Activated CD4-positive, alpha-beta T cell treated with anti-CD3 and anti-CD28 coated beads, Interleukin-2, amount 50 U/mL, for 16 hours (primary cell): ENCODE data around the gene XRN2.

Experiments used
- DNase-seq: peaks from one replicate; pipeline ENCODE4 v3.0.0-alpha.2; 2020

XRN2 gene, protein sequence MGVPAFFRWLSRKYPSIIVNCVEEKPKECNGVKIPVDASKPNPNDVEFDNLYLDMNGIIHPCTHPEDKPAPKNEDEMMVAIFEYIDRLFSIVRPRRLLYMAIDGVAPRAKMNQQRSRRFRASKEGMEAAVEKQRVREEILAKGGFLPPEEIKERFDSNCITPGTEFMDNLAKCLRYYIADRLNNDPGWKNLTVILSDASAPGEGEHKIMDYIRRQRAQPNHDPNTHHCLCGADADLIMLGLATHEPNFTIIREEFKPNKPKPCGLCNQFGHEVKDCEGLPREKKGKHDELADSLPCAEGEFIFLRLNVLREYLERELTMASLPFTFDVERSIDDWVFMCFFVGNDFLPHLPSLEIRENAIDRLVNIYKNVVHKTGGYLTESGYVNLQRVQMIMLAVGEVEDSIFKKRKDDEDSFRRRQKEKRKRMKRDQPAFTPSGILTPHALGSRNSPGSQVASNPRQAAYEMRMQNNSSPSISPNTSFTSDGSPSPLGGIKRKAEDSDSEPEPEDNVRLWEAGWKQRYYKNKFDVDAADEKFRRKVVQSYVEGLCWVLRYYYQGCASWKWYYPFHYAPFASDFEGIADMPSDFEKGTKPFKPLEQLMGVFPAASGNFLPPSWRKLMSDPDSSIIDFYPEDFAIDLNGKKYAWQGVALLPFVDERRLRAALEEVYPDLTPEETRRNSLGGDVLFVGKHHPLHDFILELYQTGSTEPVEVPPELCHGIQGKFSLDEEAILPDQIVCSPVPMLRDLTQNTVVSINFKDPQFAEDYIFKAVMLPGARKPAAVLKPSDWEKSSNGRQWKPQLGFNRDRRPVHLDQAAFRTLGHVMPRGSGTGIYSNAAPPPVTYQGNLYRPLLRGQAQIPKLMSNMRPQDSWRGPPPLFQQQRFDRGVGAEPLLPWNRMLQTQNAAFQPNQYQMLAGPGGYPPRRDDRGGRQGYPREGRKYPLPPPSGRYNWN

GRCh38 chr20:21303061-21303871, at the start of gene XRN2:
TSS of gene XRN2 (plus strand) at chr20:21303331. CDS start at chr20:21303399, 68 bp downstream.
- peak; percentile 96 for DNase-seq

DNA sequence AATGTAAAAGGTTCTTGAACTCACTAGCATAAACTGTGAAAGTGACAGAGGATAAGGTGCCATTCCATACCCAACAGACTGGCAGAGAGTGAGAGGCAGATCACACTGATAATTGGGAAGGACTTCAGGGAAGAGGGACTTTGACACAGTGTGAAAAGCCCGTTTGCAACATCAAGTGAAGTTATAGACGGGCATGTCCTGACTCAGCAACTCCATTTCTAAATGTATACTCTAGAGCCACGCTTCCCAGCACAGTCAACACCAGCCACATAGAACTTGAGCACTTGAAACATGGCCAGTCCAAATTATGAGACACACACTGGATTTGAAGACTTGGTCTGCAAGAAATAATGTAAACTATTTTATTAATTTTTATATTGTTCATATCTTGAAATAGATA, 45.9 kb upstream of the XRN2 start:
- no peak for DNase-seq

GRCh38 chr20:21258411-21258810, 44.7 kb upstream of the XRN2 start:
- no peak for DNase-seq

GRCh38 chr20:21259346-21259745, 43.8 kb upstream of the XRN2 start:
- DNase-seq, result no peak

DNA sequence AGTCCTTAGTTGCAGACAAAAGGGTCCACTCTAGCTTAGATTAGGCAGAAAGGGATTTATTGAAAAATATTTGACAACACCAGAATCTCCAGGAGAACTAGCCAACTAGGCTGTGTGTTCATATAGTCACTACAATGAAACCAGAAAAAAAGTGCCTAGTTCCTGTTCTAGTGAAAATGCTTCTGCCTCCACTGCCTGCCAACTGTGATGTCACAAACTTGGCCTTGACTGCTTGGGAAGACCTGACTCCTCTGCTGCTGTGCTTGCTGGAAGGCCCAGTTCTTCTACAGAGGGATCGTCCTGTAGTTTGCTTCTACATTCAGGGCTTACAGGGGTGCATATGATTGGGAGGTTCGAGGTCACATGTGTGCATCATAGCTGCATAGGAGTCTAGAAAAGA, 40.3 kb upstream of the XRN2 start:
- no peak for DNase-seq

DNA sequence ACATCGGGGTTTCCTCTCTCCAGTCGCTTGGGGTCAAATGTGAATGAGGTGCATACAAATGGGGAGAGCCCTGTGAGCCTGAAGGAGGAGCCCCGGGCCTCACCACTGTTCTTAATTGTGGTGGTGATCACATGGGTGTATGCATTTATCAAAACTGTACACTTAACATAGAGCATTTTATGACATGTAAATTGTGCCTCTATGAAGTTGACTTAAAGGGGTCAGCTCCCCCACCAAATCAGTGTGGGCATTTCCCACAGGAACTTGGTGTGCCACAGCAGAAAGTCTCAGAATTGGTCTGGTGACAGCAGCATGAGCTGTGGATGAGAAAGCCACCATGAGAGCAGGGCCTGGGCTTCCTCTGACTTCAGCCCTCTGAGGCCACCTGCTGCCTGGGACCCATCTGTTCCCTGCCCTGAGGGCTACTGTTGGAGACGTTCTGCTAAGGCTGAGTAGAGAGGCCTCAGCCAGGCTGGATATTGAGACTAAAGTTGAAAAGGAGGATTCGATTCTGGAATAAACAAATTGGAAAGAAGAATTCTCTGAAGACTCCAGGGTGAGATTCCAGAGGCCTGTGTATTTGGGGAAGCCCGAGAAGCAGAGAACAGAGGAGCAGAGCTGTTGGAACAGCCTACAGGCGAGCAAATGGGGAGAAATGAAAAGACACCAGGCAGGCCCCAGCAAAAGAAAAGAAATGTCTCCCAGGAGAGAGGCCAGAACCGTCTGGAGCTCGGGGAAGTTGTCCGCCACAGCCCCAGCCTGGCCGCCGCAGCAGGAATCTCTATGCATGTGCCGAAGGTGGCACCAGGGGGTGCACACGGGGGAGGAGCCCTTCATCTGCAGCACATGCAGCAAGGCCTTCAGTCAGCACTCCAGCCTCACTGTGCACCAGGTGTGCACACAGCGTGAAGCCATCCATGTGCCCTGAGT, 37.6 kb upstream of the XRN2 start:
- no peak for DNase-seq

DNA sequence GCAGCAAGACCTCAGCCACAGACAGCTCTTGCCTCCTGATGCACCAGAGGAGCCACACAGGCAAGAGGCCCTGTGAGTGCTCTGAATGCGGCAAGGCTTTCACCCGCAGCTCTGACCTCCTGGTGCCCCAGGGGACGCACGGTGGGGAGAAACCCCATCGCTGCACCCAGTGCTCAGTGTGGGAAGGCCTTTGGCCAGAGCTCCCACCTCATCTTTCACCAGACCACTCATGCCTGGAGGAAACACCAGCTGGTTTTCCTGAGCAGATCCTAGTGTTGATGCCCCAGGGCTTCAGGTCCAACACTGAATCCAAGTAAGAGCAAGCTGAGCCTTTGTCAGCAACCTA, 37.0 kb upstream of the XRN2 start:
- no peak for DNase-seq

GRCh38 chr20:21269772-21270171, 33.4 kb upstream of the XRN2 start:
- DNase-seq, result no peak

- DNase-seq, result no peak
Observed at GRCh38 chr20:21270806-21271205, 32.3 kb upstream of the XRN2 start.

- DNase-seq, result no peak
Observed at GRCh38 chr20:21272279-21272678, 30.9 kb upstream of the XRN2 start.

DNA sequence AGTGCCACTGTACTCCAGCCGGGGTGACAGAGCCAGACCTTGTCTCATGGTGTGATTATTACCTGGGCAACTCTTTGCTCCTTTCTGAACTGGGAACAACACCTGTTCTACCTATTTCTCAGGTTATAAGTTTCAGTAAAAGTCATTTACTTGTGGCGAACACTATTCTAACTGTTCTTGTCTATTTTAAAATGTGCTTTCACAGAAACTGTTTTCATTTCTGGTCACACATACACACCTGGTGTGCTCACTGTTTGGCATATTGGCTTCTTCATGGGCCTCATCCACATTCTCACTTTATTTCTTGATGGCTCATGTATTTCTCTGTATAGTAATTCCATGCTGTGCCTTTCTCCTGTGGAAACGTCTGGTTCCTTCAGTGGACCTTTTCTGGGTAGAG, 30.5 kb upstream of the XRN2 start:
- DNase-seq, result no peak

GRCh38 chr20:21273755-21274386, 29.3 kb upstream of the XRN2 start:
- DNase-seq, result no peak

DNA sequence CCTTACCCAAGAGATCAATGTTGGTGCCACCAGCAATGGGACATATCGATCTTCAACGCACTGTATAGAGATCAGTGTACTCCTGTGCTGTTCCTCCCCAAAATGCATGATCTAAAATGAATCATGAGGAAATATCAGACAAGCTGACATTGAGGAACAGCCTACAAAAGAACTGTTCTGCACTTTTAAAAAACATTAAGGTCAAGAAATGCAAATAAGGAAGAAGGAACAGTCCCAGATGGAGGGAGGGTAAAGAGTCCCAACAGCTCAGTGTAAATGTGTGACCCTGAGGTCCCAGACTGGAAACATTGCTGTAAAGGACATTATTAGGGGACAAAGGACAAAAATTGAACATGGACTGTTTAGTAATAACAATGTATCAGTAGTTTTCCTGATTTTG, 24.3 kb upstream of the XRN2 start:
- DNase-seq, result no peak

DNA sequence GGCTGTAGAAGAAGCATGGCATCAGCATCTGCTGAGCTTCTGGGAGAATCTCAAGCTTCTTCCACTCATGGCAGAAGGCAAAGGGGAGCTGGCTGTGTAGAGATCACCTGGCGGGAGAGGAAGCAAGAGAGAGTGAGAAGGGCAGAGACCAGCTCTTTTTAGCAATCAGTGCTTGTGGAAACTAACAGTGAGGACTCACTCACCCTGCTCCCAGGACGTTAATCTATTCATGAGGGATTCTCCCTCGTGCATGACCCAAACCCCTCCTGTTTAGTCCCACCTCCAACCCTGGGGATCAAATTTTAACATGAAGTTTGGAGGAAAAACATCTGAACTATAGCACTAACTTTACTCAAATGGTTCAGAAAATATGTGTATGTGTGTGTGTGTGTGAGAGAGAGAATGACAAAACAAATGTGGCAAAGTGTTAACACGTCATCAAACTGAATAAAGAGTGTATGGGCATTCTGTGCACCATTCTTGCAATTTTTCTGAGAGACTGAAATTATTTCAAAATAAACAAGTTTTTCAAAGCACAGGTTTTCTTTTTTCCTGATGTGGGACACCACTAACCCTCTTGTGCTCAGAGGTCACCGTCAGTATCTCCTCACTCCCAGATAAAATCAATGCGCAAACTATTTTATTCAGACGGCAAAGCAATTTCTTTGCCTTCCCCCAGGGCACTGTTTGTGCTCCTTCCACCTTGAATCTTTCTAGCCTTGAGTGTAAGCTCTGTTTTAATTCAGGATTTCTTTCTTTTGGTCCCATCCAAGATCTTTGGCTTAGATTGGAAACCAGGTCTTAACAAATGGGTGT, 23.2 kb upstream of the XRN2 start:
- DNase-seq, result no peak

GRCh38 chr20:21280522-21281016, 22.6 kb upstream of the XRN2 start:
- no peak for DNase-seq

- no peak for DNase-seq
Observed at GRCh38 chr20:21286775-21287174, 16.4 kb upstream of the XRN2 start.

- no peak for DNase-seq
Observed at GRCh38 chr20:21288587-21289370, 14.4 kb upstream of the XRN2 start.

DNA sequence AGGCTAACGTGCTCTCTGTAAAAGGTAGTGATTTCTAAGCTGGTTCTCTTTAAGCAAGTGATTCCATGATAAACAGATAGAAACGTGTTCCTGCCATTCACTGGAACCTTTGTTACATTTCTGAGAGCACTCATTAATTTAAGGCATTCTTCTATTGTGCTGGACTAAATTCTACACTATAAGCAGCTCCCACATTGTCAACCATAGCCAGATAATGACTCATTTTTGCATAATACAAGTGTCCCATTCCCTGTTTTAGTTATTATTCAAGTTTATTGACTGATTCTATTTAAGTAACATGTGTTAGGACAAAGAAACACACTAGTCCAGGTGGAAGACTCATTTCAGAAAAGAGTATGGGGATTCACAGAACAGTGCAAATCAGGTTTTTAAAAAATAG, 13.5 kb upstream of the XRN2 start:
- DNase-seq, result no peak

DNA sequence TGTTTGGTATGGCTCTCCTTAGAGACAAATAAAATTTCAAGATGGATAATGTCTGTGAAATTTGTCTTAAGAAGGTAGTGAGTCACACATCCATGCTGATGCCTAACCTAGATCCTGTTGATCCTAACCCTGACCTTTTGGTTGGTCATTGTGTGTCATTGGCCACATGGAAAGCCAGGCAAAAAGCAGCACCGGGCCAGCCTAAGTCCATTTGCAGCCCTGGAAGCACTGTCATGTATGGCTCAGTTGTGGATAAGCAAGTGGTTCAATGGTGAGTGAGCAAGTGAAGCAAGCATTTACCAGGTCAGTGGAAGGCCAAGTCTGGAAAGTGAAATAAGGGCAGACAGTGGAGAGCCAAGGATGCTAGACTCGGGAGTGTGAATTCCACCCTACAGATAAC, 12.1 kb upstream of the XRN2 start:
- no peak for DNase-seq

- DNase-seq, result no peak
Observed at GRCh38 chr20:21294755-21295154, 8.4 kb upstream of the XRN2 start.
